D721Med (cell line): ENCODE results near the gene PXMP4.

Experiments
- DNase-seq: peaks from one replicate; pipeline ENCODE4 v3.0.0; 2011; ENCODE audit warnings: low spot score; ENCODE audit not compliant: insufficient read length
- FAIRE-seq: peaks from 2 replicates; lab custom pipeline; 2011; peaks lifted over from hg19 to GRCh38; lab: Jason Lieb, UNC
- TF ChIP-seq, protein P1 (sequence below): IDR thresholded peaks from 2 replicates; pipeline ENCODE4 v1.5.1; 2012; ENCODE audit warnings: mild to moderate bottlenecking, control low read depth; ENCODE audit not compliant: insufficient read depth; ENCODE audit errors: missing control alignments

PXMP4 gene

DNA sequence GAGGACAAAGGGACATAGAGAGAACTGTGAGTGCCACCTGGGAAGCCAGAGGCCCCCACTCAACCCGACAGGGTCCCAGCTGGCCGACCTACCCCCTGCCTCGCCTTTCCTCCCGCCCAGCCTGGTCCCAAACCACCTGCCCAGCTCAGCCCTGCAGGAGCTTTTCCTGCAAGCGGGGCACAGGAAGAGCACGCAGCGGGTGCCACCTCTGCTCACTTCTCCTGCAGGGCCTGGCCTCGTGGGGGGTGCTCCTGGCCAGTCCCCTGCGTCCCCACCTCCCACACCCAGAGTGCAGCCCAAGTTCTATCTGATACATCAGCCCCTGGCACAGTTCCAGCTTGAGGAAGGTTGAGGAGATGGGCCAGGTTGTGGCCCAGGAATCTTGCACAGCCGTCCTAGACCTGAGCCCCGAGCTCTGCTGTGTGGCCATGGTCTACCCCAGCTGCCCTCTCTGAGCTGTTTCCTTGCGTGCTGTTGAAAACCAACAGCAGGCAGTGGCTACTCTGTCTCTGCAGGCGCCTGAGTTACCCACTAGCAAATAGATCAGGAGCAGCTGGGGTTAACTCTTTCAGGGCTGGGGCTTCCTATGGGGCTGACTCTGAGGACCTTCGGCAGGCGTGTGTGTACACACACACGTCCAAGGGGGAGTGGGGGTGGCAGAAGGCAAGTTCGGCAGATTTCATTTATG lies 47.5 kb downstream of the PXMP4 start:
- TF ChIP-seq, protein P1, sequence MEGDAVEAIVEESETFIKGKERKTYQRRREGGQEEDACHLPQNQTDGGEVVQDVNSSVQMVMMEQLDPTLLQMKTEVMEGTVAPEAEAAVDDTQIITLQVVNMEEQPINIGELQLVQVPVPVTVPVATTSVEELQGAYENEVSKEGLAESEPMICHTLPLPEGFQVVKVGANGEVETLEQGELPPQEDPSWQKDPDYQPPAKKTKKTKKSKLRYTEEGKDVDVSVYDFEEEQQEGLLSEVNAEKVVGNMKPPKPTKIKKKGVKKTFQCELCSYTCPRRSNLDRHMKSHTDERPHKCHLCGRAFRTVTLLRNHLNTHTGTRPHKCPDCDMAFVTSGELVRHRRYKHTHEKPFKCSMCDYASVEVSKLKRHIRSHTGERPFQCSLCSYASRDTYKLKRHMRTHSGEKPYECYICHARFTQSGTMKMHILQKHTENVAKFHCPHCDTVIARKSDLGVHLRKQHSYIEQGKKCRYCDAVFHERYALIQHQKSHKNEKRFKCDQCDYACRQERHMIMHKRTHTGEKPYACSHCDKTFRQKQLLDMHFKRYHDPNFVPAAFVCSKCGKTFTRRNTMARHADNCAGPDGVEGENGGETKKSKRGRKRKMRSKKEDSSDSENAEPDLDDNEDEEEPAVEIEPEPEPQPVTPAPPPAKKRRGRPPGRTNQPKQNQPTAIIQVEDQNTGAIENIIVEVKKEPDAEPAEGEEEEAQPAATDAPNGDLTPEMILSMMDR: no peak
- DNase-seq (no peak), FAIRE-seq (no peak)

DNA sequence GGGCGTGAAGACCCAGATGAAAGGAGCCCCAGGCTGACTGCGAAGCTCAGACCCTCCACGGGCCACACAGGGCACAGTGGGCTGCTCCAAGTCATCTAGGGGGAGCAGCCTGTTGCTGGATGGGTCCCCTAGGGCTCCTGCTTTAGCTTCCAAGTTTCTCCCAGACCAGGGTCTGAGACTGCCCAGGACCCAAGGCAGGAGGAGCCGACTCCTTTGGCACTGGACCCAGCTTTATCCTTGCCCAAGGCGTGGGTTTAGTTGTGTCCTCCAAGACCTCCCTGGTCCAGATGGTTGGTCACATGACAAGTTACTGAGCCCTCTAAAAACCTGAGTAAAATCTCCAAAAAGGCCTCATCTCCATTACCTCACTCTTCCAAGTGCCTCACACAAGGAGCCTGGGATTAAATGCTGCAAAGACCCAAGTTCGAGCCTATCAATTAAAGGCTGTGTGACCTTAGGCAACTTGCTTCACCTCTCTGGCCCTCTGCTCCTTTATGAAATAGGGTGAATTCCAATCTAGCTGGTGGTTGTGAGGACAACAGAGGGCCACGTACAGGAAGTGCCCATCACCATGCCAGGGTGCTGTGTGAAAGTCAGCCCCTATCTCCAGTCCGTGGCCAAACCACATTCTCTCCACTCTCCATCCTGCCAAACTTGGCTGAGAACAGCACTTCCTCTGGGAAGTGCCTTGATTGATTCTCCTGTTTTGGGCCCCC lies 48.4 kb downstream of the PXMP4 start:
- TF ChIP-seq, protein P1: no peak
- DNase-seq (no peak), FAIRE-seq (no peak)

DNA sequence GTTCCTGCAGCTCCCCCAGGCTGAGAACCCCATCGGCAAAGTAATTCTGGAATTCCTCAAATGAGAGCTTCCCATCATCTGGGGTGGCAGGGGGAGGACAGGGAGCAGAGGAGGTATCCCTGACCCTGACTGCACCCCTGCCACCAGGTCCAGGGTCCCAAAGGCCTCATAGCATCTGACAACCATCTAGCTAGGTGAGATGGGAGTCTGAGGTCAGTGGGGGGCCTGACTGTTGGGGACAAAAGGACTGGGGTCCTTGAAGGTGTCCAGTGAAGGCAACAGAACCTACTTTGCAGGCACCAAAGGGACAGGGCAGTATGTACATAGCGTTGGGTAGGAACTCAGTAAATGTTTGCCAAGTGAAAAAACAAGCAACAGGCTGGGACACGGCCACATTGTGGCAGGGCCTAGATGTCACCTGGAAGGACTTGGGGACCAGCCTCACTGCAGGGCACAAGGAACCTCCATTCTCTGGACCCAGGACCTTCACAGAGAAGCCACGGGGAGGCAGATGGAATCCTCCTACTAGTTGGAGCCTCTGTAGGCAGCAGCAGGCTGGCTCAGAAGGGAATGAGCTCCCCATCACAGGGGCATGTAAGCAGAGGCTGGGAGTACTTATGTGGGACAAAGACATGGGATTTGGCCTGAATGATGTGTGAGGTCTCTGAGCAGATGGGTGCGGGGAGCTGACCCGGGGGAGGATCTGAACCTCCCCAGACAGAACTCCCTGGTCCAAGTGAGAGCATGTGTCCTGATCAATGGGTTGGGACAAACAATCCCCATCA lies 49.2 kb downstream of the PXMP4 start:
- TF ChIP-seq, protein P1: no peak
- FAIRE-seq (no peak), DNase-seq (no peak)

- no peak for FAIRE-seq
- no peak for DNase-seq
- TF ChIP-seq, protein P1: no peak
Measured at GRCh38 chr20:33669873-33670640, 50.1 kb downstream of the PXMP4 start.

DNA sequence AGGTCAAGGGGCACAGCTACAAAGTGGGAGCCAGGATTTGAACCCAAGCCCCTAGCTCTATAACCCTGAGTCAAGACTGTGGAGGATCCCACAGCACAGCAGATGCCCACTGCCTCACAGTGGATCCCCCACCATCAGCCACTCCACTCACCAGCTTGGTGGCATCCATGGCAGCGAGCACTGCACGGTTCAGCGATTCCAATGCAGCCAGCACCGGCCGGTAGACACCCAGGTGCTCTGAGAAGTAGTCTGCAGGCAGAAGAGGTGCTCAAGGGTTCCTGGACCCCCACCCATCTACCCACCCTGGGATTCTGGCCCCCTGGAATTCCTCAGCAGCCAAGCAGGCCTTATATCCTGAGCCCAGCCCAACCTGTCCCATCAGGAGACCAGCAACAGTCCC lies 50.9 kb downstream of the PXMP4 start:
- FAIRE-seq (no peak), DNase-seq (no peak)
- TF ChIP-seq, protein P1: no peak

DNA sequence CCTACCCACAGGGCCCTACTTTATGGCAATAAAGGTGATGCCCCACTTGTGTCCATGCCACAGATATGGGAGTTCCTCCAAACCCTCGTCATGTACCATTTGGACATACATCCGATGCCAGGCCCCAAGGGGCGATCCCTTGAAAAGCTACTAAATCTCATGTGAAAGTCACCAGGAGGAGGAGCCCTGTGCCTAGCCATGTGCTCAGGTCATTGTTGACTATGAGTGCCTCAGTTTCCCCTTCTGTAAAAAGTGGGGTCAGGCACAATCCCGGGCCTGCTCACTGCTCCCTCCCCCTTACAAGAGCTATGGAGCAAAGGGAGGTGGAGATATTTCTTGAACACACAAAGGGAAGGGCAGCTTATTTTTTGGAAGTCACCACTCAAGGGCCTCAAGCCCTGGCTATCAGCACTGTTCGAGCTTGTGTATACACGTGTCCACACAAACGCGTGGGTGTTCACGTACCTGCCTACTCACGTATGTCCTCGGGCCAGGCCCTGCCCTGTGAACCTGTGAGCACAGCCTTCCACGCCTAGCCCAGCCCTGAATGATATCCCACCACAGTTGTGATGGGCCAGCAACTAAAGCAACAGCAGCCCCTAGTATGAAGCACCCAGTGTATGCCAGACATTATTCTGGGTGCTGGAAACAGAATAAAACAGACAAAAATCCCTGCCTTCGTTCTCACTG lies 51.5 kb downstream of the PXMP4 start:
- TF ChIP-seq, protein P1: no peak
- no peak for DNase-seq
- no peak for FAIRE-seq
